HG03342 (cell line): Measurements from ENCODE around the gene PROB1.
A peak's percentile ranks its signal among the peaks of the same experiment; 100 is the strongest.
"Not testable (repeated sequence)": the region's sequence is repeated elsewhere in the genome, so short reads cannot be mapped to it uniquely, and the experiment has no call there.

ENCODE experiments used
- ATAC-seq: cut with Tn5 transposase; IDR thresholded peaks from one replicate; pipeline ENCODE4 v1.9.1; 2021; ENCODE audit warnings: mild to moderate bottlenecking, moderate library complexity; ENCODE audit not compliant: unreplicated experiment

PROB1 gene

DNA sequence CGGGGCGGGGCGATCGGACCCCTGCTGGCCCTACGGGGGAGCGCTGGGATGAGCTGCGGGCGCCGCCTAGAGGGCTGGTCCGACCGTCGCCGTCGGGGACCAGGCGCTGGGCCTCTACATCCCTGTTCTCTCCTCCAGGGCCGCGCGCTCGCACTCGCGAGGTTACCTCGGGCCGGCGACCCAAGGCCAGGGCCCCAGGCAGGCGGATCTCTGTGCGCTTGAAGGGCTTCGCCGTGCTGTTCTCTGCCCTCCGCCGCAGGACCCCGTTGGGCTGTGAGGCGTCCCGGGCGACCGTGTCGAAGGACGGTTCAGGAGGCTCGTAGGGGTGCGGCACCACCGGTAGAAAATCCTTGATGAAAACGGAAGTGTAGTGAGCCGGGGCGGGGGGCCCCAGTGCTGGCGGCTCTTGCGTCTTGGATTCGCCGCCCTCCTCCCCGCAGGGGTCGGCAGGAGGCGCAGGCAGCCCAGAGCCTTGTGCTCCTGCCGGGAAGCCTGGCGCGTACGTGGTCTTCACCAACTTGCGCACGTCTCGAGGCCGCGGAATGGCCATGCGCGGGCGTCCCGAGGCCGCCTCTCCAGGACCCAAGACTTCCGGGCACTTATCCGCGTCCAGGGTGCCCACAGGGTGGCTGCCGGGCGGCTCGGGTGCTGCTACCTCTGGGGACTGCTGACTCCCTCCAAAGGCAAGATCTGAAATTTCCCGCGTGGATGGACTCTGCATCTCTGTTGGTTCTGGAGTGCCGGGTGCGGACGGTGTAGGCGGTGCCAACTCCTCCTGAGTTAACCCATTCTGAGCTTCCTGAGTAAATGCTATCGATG is 2.0 kb downstream of the PROB1 start:
- ATAC-seq: peak; percentile 54

DNA sequence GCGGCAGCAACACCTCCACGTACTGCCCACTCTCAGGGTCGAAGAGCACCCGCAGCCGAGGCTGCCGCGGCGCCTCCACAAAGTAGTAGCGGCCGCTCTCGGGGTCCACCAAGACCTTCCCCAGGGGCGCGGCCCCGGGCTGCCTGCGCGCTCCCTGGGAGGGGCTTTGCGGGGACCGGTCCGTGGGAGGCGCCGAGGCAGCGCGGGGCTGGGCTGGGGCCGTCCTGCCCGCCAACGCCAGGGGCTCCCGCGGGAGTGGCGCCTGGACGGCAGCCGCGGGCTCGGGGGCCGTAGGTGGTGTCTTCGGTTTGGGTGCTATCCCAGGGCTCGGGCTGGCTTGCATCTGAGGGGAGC is 2.6 kb downstream of the PROB1 start:
- peak; percentile 8 for ATAC-seq

DNA sequence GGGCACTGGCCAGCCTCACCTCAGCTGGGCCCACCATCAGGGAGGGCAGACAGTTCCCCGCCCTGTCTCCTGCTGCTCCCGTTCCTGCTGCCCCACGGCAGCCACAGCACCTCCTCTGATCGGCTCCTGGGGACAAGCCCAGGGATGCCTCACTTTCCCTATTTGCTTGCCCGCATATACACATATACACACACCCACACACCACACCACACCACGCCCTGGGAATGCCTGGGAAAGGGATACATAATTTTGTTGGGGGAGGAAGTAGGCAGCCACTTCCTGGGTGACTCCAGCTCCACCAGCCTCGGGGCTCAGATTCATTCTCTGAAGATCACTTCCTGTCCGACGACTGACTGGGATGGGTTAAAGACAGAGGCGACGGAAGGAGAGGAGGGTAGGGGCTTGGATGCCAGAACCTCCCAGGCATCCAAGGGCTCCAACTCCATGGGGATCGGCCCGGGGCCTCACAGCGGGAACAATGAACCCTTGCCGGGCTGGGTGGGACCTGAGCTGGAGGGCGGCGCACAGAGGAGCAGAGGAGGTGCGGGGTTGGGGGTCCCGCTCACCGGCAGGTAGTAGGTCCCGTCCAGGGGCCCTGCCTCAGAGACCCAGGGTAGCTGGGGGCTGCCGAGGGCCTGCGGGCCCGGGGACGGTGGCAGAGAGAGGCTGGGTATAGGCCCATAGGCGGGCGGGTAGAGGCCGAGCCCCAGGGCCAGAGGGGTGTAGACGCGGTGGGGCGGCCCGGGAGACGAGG is 3.2 kb downstream of the PROB1 start:
- no peak for ATAC-seq

DNA sequence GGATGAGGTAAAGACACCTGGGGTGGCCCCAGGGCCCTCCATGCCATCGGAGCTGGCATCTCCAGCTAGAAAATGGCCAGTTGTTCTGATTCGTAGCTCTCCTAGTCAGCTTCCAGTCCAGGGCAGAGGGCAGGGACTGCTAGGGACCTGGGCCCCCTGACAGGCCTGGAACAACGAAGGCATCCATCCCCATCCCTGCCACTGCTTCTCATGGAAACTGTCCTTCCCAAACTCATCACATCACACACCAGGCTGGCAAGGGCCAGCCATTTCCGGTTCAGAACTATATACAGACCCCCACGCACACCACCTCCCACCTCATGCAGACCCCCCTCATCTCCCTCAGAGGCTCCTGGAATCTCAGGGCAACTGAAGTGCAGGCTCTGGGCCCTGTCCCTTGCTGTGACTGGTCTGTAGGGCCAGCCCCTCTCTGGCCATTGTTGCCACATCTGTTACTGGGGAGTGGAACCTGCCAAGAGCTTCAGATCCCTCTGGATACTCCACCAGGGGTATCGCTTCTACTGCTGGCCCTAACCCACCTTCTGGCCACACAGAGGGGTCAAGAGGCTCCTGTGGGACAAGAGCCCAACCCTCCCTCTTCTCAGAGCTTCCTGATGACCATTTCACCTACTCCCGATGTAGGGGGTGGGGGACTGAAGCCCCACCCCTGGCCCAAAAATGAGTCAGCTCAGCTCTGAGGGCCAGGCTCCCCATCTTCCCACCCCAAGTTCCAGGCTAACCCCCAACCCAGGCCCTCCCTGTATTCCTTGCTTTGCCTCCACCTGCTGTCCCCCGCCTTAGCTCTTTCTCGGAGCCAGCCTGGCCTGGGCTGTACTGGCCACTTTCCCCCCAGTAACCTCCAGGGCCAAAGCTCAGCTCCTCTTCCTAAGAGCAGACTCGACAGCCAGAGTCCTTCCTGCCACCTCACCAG is 4.0 kb downstream of the PROB1 start:
- ATAC-seq: no peak

DNA sequence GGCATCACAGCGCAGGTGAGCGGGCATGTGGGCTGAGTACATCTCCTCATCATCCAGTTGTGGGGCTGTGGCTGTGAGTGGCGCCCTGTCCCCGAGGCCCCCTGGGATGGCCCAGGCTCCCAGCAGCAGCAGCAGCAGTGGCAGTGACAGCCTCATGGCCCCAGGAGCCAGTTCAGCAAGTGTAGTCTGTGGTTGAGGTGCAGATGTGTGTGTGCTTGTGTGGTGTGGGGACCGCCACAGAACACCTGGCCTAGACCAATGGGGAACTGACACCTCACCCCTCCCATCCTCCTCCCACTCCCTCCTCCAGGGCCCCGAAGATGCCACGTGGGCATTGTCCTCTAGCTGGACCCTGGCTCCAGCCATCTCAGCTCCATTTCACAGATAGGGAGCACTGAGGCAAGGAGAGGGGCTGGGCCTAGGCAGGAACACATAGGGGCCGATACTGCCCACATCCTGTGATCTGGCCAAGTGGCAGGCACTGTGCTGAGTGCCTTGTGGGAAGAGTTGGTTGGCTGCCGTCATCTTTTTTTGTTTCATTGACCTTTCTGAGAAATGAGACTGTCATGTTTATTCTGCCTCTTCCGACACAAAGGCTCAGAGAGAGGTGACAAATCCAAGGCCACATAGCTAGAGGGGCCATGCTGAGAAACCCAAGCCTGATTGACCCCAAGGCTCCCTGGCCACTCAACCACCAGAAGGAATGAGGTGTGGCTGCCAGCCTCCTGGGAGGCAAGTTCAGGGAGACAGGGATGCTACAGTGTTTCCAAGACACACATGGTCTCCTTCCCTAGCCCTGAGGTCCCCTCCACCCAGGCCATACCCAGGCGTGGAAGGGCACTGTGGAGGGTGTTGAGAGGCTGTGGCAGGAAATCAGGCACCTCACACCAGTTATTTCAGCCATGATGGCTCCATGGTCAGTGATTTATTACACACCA is 4.9 kb downstream of the PROB1 start, which contains the start of gene MZB1:
Gene MZB1, minus strand, starts transcription at position 213 of the 938 bp plus-strand sequence. Its CDS starts 57 bp downstream, at position 156.
- ATAC-seq: peak; percentile 41

DNA sequence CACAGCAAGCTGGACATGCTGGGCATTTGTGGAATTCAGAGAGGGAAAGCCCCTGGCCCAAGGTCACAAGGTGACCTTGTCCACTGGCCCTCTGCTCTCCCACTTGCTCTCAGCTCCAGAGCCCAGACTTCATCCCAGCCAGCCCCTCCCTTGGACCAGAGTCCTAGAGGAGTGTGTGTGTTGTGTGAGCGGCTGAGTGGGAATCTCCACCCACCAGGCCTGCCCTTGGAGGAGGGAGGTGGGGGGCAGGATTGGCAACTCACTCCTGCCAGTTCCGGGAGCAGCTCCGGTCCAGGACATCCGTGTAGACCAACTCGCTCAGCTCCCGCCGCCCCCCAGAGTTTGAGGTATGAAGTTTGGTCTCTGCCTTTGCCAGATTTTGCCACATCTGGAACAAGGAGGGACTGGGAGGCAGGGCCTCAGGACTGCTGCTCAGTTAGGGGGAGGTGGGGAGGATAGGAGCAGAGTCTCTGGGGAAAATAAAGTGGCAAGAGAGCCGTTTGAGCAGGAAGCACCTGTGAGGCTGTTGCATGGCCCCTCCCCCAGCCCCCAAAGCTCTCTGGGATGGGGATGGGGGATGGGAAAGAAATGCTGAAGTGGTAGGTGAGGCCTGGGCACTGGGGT is 6.6 kb downstream of the PROB1 start:
- no peak for ATAC-seq

DNA sequence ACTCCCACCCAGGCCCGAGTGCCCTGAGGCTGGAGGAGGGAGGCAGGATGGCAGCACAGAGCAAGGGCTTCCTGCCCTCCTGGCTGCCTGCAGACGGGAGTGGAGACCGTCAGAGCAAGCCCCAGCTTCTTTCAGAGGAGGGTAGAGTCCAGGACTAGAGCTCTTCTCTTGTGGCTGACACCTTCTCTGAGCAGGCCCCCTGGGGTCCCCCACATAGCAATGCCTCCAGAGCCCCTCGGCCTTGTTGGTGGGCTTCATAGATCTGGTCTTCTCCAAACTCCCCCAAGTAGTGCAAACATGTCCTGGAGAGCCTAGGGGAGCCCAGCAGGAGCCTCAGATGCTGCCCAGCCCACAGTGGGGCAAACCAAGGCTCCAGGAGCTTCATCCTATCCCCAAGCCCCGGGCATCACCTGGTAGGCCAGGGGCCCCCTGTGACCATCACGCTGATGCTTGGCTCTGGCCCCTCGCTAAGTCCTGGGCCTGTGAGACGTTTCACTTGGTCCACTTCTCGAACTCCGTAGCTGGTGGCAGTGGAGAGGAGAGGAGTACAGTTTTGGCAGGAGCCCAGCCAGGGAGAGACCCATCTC is 7.2 kb downstream of the PROB1 start:
- no peak for ATAC-seq

DNA sequence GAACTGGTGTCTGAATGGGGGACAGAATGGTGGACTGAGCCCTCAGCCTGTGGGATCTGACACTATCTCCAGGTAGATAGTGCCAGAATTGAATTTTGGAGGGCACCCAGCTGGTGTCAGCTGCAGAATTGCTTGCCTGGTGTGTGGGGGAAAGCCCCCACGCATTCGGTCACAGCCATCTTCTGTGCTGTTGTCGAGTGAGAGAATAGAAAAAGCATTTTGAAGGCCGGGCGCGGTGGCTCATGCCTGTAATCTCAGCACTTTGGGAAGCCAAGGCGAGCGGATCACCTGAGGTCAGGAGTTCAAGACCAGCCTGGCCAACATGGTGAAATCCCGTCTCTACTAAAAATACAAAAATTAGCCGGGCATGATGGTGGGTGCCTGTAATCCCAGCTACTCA is 7.9 kb downstream of the PROB1 start:
- not testable (repeated sequence) for ATAC-seq

DNA sequence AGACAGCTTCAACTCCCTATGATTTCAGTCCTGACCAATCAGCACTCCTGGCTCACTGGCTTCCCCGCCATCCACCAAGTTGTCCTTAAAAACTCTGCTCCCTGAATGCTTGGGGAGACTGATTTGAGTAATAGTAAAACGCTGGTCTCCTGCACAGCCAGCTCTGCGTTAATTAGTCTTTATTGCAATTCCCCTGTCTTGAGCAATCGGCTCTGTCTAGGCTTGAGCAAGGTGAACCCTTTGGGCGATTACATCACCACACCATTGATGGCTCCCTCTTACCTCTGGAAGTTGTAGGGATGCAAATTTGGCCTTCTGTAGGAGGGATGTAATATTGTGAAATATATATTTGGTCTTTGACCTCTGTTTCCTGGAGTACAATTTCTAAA is 8.9 kb downstream of the PROB1 start:
- ATAC-seq: no peak

DNA sequence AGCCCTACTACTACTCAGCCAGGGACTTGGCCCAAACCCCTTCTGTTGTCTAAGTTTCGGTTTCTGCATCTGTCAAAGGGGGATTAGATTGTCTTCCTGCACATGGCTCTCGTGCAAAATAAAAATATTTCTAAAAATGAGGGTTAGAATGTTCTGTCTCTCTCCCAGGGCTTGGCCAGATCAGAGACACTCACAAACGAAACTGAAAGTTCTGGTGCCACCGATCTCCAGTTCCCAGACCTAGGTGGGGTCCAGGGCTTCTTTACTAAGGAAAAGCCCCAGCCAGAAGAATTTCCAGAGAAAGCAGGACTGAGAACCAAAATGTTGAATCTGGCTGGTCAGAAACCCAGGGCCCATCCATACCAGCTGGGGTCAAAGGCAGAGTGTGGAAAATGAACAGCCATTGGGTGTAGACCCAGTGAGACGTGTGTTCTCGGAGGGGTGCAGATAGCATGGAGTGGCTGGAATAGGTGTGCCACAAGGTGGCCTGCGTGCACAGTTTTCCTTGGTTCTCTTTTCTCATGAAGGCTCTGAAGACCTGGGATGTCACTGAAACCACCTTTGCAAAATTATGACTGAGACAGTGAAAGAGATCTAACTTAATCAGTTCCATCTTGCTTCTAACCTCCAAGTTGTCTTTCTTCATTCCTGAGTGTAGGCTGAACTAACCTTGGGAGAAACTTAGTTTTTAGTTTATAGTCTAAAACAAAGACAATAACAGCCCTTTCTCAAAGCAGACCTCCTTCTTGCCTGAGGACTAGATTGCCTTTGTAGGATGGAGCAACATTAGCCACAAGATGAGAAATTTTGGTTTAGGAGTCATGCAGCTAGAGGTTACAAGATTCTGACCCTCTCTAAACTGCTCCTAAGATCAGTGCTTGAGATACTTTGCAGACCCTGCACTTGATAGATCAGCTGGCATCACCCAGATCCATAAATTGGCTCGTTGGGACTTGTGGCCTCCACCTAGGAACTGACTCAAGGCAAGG is 9.5 kb downstream of the PROB1 start:
- no peak for ATAC-seq

DNA sequence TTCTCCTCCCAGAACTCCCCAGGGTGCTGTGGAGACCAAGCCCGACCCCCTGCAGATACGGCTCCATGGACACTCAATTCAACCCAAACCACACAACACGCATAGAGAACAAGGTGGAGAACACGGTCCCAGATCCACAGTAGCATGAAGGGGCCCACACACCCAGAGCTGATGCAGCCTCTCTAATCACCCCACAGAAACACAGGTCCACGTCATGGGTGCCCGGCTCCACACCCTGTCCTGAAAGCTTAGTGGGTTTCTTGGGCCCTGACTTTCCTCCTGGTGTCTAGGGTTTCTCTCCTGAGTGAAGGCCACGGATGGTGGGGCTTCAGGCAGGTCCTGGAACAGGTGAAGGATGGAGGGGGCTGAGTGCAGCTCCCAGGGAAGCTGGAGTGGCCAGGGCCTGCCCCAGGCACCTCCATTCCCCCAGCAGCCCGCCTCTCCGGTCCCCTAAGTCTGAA is 10.3 kb downstream of the PROB1 start:
- no peak for ATAC-seq

DNA sequence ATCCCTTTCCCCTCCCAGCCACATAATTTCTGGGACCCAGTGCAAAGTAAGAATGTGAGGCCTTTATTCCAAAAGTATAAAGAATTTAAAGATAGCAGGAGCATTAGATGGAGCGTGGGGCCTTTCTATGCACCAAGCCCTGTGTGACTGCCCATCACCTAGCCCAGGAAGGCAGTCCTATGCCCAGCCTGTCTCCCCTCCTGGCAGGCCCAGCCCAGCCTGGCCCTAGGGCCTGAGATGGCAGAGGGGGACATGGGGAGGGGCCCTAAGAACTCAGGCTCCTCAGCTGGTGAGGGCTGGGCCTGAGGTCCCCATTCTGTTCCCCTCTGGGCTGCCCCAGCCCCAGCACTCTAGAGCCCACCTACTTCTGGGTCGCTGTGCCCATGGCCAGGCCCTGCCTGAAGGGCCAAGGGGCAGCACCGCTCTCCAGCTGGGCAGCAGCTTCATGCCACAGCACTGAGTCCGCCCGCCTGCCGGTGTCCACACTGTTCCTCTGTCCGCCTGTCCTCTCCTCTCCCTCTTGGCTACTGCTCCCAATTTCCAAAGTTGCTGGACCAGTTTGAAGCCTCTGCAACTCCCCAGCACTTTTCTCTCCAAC is 10.8 kb downstream of the PROB1 start:
- ATAC-seq: no peak

DNA sequence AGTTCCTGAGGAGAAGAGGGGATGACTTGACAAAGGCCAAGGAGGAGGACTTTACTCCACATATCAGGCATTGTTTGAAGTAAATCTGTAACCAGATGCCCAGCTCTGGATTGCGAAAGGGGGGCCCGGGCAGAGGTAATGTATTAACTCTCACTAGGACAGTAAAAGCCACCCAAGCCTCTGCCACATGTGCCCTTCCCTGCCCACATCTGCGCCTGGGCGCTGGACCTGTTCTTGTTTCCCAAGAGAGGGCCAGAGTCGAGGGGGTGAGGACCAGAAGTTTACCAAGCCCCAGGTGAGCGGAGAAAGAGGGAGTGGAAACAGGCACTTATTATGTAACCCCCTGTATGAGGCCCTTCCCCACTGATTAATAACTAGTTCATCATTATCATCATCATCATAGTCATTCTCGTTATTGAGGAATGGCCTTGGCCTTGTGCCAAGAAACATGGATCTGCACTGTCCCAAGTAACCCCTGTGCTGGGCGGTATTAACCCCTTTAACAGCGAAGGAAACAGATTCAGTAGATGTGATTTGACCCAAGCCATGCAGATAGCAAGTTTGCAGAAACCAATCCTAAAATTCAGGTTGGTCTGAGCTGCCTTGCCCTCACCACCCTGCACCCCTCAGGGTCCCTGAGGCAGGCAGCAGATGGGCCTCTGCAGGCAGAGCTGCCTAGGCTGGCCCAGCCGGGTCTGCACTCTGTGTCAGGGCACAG is 11.5 kb downstream of the PROB1 start, which contains the start of gene SLC23A1:
Gene SLC23A1, minus strand, starts transcription at position 23 of the 718 bp plus-strand sequence. CDS start 44 bp downstream, outside the sequence.
- no peak for ATAC-seq

DNA sequence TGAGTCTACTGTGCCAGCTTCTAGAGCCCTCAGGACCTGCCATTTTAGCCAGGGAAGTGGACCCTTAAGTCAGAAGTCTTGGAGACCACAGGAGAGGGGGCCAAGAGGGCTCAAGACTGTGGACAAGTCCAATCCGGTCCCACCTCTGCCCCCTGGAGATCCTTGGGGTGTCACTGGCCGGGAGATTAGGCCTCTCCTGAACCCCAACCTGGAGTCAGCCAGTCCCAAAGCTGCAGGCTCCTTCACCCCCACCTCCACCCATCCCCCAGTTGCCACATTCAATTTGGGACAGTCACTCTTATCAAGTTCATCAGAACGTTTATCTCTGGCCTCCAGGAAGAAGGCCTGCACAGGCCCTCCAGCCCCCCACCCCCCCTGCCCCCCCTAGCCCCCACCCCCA is 12.1 kb downstream of the PROB1 start:
- no peak for ATAC-seq

DNA sequence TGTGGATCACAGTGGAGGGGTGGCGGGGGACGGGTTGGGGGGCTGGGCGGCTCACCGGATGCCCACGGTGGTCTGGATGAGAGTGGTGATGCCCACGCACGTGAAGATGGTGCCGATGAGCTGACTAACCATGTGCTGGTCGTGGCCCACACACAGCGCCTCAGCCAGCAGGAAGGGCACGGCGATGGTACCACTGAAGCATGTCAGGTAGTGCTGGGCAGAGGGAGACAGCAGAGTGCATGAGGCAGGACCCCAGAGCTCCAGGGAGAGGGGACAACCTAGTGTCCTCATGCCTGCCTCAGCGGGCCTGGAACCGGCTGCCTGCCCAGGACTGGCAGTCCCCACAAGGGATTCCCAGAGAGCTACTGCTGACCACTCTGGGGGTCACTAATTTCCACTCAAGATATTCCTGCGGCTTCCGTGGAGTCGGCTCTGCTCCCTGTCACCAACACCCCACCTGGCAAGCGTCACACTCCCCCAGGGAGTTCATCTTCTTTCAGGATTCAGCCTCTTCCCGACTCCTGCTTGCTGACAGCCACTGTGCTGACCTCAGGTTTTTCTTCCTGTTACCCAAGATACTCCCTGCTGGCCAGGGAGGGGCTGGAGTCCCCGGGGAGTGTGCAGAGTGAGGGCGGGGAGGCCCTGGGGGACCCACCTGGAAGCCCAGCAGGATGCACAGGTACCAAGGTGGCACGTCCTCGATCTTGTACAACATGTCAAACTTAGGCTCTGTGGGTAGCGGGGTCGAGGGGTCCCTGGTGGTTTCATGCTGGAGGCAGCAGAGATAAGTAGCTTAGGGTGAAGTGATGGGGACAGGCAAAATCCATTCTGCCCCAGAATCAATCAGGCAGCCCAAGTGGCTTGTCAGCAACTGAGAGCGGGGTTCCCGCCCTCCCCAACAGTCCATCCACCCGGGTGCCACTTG is 12.8 kb downstream of the PROB1 start:
- ATAC-seq: no peak
